Stimulated activated CD8-positive, alpha-beta memory T cell treated with anti-CD3 and anti-CD28 coated beads, Interleukin-12 subunit alpha, Interleukin-12 subunit beta, amount 100 ng/mL, for 24 hours (primary cell): ENCODE measurements around the gene COX20.
"Not testable (repeated sequence)": the region's sequence is repeated elsewhere in the genome, so short reads cannot be mapped to it uniquely, and the experiment has no call there.

ENCODE experiments used
- DNase-seq: peaks from one replicate; pipeline ENCODE4 v3.0.0-alpha.2; 2020; ENCODE audit errors: extremely low read depth

Gene COX20, protein sequence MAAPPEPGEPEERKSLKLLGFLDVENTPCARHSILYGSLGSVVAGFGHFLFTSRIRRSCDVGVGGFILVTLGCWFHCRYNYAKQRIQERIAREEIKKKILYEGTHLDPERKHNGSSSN

DNA sequence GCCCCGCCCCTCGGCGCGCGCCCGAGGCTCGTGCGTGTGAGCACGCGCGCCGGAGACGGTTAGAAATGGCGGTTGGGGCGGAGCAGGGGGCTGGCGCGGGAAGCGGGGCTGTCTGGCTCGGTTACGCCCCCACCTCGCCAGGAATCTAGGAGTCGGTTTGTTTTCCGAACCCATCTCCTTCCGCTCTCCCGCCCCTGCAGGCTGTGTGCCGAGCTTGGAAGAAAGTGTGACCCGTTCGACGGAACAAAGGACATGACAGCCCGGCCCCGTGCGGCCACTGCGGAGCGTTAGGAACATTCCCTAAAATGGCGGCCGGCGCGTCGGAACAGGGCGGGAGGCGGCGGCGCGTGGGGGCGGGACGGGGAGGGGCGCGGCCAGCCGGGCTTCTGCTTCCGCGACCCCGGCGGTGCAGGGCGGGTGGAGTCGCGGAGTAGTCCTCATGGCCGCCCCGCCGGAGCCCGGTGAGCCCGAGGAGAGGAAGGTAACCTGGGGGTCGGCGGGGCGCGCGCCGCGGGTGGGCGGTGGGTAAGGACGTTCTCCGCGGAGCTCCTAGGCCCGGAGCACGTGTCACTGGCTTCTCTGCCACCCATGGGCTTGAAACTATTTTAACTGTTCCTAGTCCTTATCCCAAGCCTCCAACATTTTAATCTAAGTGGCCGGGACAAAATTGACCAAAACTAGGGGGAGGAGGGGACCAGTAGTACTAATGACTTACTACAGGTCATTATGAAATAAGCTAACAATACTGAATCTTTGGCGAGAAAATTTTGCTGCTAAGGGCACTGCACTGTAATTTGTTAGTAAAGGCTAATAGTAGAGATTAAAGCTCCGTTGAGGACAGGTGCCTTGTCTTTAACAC, at the start of gene COX20:
COX20 (plus strand) TSS at position 383 of the 859 bp plus-strand sequence; CDS start at position 440, 57 bp downstream.
- peak; percentile 71 for DNase-seq

DNA sequence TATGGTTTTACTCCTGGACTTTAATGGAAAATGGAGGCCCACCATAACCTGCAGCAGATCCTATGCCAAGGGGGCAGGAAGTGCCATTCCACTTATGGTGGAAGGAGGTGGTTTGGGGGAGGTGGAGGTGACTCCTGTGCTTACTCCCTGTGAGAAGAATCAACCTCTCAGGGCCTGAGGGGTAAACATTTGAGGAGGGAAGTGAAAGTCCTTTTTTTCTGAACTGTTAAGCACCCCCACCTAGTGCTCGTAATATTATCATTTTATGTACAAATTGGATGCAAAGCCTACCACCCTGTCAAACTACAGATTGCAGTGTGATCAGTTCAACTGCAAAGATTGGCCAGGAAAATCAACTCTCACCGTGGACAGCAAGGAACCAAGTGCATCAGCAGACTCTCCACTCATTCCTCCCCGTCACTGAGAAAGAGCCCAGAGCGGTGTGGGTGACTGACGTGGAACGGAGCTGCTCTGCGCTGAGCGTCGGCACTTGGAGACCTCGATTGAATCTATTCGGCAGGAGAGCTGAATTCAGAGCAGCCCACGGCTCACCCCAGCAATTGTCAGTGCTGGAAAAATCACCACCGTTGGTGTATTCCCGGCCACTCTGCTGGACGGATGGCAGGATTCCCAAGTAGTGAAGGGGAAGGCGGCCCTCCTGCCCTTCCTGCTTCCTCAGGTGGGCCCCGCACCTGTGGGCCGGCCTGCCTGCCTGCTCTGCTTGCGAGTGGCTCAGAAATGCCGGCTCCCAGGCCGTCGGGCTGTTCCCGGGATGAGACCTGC, 46.8 kb upstream of the COX20 start:
- no peak for DNase-seq

DNA sequence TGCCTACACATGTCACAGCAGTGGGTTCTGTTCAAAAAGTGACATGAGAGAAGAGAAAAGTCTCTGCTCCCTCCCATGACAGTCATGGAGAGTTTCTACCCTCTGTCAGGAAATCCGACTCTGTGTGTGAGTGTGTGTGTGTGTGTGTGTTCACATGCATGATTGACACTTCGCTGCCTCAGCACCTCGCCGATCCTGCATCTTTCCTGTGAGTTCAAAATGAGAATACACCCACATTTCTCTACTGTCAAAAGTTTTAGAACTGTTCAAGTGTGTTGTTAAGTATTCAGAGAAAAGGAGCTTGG, 46.2 kb upstream of the COX20 start:
- no peak for DNase-seq

DNA sequence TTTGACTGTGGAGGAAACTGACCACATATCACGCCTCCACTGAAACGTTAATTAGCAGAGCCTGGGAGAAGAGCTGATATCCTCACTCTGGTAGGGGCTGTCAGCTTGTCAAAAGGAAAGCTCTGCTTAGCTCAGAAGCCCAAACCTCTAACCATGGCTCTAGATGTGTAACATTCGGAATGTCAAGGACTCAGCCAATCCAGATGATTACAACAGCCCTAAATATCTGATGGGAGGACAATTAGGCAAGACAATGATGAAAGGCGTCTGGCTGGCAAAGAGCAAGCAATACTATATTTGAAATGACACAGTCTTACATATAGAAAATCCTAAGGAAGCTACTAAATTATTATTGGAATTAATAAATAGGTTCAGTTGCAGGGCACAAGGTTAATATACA, 45.7 kb upstream of the COX20 start:
- DNase-seq: no peak

DNA sequence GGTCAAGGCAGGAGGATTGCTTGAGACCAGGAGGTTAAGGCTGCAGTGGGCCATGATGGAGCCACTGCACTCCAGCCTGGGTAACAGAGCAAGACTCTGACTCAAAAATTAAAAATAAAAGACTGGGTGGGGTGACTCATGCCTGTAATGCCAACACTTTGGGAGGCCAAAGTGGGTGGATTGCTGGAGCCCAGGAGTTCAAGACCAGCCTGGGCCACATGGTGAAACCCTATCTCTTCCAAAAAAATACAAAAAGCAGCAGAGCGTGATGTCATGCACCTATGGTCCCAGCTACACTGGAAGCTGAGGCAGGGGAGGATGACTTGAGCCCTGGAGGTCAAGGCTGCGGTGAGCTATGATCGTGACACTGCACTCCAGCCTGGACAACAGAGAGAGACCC, 44.4 kb upstream of the COX20 start:
- DNase-seq: no peak

DNA sequence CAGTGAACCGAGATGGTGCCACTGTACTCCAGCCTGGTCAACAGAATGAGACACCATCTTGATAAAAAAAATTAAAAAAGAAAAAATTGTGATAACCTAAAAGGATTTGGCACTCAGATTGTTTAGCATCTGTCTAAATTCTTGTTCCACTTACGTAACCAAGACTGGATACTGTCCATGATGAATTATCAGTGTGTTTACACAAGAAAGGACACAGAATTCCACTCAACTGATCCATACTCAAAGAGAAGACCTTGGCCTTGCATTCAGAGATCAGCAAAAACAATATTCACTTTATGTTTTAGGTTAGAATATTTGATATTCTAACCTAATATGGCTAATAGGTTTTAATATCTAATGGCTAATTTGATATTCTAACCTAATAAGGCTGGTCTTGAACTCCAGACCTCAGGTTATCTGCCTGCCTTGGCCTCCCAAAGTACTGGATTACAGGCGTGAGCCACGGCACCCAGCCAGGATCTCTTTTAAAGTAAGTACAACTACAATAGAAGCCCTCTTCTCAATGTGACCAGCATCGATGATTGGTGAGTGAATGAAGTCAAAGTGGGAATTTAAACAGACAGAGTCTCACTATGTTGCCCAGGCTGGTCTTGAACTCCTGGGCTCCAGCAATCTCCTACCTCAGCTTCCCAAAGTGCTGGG, 43.1 kb upstream of the COX20 start:
- no peak for DNase-seq

DNA sequence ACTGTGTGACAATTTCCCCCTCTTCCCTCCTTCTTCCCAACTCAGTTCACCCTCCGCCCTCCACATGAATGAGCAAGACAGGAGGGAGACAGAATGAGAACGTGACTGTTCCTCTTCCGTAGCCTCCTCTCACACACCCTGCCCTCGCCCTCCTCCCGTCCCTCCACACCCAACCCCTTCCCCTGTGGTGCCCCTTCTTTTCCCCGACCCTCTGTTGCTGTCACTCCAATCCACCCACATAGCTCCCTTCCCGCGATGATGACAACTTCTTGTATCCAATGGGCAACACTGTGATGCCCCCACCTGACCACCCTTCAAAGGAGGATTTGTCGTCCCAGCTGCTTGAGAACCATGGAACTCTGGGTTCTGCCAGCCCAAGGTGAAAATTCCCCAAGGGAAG, 41.4 kb upstream of the COX20 start:
- no peak for DNase-seq

DNA sequence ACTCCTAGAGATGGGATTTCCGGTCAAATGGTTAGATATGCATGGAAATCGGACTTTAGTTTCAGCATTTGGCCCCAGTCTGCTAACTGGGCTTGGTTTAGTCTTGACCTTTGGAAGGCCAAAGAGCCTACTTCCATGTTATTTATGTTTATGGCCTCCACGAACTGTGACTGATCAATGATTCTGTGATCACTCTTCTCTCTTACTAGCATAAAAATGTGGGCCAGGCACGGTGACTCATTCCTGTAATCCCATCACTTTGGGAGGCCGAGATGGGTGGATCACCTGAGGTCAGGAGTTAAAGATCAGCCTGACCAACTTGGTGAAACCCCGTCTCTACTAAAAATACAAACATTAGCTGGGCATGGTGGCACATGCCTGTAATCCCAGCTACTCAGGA, 40.9 kb upstream of the COX20 start:
- not testable (repeated sequence) for DNase-seq

DNA sequence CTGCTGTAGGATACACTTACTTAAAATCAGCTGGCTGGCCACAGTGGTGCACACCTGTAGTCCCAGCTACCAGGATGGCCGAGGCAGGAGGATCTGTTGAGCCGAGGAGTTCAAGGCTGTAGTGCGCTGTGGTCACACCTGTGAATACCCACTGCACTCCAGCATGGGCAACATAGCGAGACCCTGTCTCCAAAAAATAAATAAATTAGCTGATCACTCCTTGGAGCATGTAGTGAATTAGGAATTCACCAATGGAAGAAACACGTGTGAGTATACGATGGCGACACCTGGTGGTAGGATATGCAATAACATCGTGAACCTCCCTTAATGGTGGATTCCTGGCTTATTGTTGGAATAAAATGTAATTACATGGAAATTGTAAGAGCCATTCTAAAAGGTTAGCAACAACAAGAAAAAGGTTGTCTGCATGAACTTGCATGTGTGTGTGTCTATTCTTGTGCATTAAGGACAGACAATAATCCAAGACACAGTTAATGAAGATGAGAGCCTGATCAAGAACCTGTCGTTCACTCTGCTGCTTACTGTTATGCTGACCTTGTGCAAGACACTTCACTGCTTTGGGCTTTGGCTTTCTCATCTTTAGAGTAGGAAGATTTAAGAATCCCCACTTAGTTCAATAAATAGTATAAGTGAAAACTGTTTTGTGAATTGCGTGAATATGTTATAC, 38.6 kb upstream of the COX20 start:
- no peak for DNase-seq

DNA sequence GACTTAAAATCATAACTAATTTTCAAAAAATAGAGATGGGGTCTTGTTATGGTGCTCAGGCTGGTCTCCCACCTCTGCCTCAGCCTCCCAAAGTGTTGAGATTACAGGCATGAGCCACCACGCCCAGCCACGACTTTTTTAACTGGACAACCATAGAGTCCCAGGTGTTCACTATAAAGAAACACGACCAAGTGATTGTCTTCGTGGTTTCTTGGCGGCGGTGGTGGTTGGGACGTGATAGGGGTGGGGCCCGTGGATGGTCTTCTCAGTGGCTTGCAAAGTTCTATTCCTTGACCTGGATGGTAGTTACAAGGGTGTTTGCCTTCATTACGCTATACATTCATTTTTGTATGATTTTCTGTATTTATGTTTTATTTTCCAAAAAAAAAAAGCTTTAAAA, 34.6 kb upstream of the COX20 start:
- no peak for DNase-seq

DNA sequence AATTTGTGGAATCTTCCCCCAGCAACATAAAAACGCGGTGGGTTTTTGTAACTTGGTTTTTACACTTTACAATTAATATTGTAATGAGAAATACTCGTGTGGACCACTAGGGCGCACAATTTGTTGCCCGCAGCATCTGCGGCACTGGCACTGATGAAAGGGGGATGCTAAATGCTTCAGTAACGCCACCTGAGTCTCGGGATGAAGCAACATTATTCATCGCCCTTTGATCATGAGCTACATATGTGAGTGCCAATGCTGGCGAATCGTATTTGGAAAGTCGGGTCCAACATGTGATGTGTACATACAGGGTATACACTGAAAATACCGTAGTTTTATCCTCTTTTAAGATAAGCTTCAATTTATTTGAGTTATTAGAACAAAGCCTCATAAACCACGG, 34.2 kb upstream of the COX20 start:
- DNase-seq: peak; percentile 15

DNA sequence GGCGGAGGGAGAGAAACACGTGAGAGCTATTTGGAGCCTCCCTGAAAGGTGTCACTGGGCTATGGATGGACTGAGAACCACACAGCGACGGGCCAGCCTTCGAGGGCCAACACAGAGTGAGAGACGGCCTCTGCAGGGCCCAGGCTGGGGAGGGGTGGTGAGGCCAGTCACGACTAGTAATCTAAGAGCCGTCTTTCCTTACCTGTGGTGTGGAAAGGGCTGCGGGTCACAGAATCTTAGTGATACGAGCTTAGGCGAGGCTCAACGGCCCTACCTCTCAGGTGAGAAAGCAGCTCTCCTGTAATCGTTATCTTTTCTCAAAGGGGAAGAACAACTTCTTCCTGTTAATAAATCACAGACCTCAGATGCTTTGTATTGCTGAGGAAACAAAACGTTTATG, 33.4 kb upstream of the COX20 start:
- no peak for DNase-seq

DNA sequence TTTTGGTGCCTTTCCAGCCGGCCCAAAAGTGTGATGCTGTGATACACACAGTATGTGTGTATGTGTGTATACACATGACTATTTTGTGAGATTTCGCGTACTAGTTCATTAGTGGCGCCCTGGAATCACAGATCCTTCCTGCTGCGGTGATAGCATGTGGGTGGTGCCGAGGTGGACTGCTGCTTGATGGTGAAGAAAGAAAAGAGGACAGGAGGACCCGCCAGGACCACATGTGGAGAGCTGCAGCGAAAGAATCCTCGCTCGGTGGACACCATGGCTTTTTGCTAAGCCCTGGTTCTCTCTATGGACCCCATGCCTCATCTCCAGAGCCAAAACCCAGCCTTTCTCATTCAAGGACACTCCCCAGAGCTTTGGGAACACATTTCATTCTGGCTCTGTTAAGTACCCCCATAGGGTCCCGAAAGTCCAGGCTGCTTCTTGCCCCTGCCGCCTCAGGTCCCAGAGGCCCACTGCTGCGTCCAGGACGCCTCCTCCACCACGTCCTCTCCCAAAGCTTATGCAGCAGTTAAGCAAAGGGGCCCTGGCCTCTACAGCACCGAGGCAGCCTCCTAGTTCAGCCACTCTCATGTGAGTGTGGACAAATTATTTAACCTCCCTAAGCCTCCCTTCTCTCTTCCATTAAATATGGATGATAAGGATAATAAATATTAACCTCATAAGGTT, 32.8 kb upstream of the COX20 start:
- no peak for DNase-seq

DNA sequence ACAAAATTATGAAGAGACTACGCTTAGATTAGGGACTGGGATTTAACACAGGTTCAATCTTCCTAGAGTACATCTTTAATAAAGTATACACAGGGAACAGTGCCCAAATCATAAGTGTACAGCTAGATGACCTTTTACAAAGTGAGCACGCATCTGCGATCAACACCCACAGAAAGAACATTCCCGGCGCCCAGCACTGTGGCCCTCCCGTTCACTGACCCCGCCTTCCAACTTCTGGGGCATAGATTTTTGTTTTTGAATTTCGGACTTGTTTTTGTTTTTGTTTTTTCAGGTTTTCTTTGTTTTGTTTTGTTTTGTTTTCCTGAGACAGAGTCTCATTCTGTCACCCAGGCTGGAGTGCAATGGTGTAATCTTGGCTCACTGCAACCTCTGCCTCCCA, 30.6 kb upstream of the COX20 start:
- no peak for DNase-seq

DNA sequence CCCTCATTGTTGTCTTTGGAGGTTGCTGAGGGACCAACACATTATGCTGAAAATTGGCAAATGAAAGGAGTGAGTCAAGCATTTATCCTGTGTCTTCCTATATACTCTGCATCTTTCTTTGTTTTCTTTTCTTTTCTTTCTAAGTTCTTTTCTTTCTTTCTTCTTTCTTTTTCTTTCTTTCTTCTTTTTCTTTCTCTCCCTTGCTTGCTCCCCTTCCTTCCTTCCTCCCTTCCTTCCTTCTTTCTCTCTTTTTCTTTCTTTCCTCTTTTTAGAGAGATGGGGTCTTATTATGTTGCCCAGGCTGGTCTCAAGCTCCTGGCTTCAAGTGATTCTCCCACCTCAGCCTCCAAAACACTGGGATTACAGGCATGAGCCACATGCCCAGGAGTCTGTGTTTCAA, 28.3 kb upstream of the COX20 start:
- no peak for DNase-seq

DNA sequence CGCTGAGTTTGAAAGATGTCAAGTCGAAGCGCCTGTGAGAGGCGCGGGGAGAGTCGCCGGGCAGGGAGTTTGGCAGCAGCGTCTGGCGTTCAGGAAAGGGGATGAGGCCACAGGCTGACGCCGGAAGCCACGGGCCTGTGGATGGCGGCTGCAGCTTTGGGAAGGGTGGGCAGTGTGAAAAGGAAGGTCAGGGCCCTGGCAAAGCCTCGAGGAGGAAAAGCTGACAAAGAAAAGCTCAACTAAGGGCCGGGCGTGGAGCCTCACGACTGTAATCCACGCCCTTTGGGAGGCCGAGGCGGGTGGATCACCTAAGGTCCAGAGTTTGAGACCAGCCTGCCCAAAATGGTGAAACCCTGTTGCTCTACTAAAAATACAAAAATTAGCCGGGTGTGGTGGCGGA, 25.2 kb upstream of the COX20 start:
- DNase-seq: no peak

DNA sequence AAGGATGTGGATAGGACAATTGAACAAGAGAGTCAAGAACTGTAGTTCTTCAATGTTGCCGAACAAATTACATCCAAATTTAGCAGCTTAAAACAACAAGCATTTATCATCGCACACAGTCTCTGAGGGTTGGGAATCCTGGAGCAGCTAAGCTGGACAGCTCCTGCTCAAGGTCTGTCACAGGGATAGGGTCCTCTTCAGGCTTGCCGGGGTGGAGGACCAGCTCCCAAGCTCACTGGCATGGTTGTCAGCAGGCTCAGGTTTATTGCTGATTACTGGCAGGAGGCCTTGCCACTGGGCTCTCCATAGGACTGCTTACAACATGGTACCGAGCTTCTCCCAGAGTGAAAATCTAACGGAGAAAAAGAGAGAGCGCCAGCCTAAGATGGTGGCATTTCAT, 22.1 kb upstream of the COX20 start:
- DNase-seq: no peak

DNA sequence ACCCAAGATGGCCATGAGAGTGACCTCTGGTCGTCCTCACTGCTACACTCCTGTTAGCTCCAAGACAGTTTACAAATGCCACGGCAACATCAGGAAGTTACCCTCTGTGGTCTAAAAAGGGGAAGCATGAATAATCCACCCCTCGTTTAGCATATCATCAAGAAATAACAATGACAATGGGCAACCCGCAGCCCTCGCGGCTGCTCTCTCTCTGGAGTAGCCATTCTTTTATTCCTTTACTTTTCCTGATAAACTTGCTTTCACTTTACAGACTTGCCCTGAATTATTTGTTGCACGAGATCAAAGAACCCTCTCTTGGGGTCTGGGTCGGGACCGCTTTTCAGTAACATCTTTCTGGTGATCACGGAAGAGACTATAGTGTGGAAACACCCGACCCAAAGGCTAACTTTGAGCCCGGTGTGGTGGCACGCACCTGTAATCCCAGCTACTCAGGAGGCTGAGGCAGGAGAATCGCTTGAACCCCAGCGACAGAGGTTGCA, 19.8 kb upstream of the COX20 start:
- DNase-seq: no peak

DNA sequence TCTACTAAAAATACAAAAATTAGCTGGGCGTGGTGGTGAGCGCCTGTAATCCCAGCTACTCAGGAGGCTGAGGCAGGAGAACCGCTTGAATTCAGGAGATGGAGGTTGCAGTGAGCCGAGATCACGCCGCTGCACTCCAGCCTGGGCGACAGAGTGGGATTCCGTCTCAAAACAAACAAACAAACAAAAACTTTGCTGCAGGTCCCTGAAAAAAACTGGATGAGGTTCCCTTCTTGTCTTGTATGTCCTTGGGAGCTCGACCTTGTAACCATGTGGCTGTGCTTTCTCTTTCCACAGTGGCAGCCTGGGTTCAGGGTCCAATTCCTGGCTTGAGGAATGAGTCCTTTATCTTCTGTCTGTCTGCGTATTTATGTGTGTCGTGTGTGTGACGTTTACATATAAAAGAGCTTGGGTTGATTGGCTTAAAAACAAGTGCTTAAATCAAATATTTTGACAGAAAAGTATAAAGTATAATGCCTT, 18.0 kb upstream of the COX20 start:
- DNase-seq: no peak

DNA sequence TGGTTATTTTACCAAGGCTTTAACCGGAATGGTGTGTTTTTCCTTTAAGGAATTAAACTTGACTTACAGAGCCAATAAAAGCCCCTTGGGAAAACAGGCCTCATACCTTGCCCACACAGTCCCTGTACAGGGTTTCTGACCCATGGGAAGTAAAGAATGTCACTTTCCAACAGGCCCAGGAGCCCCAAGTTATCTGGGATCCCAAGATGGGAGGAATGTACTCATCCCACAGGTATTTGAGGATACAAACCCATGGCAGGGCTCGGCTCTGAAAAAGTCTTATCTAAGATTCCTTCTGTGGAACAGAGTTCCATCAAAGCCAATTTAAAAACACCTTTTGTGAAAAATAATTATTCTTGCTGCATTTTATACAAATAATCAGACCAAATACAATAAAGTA, 15.3 kb upstream of the COX20 start:
- no peak for DNase-seq

DNA sequence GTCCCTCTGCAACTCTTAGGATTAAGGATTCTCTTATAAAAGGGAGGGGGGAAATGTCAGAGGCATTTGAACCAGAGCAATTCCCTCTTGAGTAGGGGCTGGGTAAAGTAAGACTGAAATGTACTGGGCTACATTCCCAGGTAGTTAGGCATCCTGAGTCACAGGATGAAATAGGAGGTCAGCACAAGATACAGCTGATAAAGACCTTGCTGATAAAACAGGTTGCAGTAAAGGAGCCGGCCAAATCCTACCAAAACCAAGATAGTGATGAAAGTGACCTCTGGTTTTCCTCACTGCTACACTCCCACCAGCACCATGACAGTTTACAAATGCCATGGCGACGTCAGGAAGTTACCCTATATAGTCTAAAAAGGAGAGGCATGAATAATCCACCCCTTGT, 14.3 kb upstream of the COX20 start:
- DNase-seq: no peak
